ENCODE measurements around the gene SAMD4A. TPM values are rescaled to one million over a fixed set of nuclear protein-coding genes. Genes with fewer than 3 reads are reported as not detected.

Gene SAMD4A
- 17.2 and 19.0 TPM in 2 replicates for total RNA-seq

GRCh38 chr14:54566410-54567223 lies at the start of gene SAMD4A:
SAMD4A (plus strand) TSS chr14:54567128; CDS start chr14:54567917, 789 bp downstream.

Other genes with a start within 250 kb of the SAMD4A start
- gene CDKN3, start 170.1 kb upstream of the SAMD4A start, total RNA-seq = 15.1 and 17.4 TPM in 2 replicates
- 84.6 and 172 TPM in 2 replicates for gene CNIH1, start 125.8 kb upstream of the SAMD4A start, total RNA-seq
- gene GMFB, start 78.1 kb upstream of the SAMD4A start, total RNA-seq = 76.8 and 79.5 TPM in 2 replicates
- gene CGRRF1, start 57.2 kb upstream of the SAMD4A start, total RNA-seq = 10.4 and 11.5 TPM in 2 replicates

Data from smooth muscle cell of bladder (primary cell).